Measurements from ENCODE around the gene UBE2L5.

UBE2L5 gene

DNA sequence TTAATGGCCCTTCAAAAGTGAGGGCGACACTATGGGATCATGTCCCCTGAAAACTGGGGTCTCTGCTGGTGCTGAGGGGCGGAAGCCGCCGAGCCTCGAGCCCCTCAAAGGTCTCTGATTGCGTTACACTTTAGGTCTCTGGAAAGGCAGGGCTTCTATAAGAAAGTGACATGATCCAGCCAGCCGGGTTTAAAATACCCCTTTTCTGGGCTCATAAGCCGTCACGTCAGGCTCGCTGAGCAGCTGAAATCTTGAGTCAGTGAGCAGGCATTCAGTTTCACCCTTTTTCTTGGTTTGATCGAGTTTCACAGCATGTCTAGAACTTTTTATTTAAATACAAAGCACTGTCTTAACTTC, 44.0 kb downstream of the UBE2L5 start:
- no peak for DNase-seq (ENCODE audit: extremely low read depth in 1 of 2, low read depth in 1 of 2)

DNA sequence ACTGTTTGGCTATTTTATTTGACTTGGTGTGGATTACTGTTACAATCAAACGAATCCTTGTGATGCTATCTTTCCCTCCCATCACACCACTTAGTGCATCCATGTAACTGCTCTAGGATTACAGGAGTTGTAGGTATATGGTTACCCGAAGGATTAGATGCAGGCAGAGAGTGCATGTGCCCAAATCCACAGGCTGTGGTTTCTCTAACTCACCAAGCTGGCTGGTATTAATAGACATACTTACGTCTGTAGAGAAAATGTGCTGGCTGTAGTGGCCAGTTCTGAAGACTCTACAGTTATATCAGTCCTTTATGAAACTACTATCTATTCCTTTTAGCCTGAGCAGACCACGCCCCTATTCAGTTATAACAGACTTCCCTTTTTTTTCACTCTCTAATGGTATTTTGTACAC, 44.6 kb downstream of the UBE2L5 start:
- no peak for DNase-seq (ENCODE audit: extremely low read depth in 1 of 2, low read depth in 1 of 2)

DNA sequence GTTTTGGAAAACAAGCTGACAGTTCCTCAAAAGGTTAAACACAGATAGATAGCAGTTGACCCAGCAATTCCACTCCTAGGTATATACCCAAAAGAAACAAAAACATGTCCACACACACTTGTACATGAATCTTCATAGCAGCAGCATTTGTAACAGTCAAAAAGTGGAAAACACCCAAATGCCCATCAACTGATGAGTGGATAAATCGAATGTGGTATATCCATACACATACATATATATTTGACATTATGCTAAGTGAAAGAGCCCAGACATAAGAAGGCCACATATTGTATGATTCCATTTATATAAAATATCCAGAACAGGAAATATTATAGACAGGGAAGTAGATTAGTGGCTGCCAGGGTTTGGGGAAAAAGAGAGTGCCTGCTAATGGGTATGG, 51.4 kb downstream of the UBE2L5 start:
- no peak for DNase-seq (ENCODE audit: extremely low read depth in 1 of 2, low read depth in 1 of 2)

DNA sequence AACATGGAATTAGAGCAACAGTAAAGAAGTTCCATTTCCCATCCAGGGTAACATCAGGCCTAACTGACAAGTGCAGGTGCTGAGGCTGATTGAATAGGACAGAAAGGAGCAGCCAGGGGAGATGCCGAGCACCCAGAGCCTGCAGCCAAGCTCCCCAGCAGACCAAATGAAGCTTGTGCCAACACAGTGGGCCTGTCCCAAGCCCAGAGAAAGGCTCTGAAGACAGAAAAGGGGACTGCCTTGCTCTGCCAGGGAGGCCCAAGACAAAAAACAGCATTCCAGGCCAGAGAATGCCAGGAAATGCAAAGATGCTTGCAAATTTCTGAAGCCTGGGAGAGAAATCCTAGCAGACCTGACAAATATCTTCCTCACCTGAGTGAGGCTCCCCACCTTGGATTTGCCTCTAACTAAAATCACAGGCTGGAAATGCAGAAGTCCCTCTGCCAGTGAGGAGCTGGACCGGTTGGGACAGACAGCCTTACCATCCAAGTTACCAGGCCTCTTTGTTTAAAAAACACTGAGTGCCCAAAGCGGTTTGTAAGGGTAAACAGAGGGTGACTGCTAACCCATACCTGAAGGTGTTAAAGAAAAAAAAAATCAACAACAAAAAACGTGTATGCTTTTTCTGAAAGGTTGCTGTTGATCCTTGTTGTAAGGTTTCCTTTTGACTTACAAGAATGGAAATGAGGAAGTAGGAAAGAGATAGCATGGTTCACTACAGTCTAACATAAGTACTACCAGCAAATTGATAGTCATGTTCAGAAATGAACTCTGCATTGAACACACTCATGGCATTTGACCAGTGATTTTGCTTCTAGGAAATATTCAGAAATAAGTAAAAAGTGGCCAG, 55.3 kb downstream of the UBE2L5 start:
- no peak for DNase-seq (ENCODE audit: extremely low read depth in 1 of 2, low read depth in 1 of 2)
